Muscle of leg (tissue), 11 donors: ENCODE data around the gene TIMM29. TPM values are rescaled to one million over a fixed set of nuclear protein-coding genes. Genes with fewer than 3 reads are reported as not detected.
A peak's percentile ranks its signal among the peaks of the same experiment; 100 is the strongest.
"Not testable (repeated sequence)": the region's sequence is repeated elsewhere in the genome, so short reads cannot be mapped to it uniquely, and the experiment has no call there.

ENCODE experiments used
- DNase-seq: peaks from one replicate; pipeline ENCODE4 v3.0.0; 2013
- H3K27ac ChIP-seq: one replicate; pipeline ENCODE4 v1.5.1; 2013; ENCODE audit warnings: mild to moderate bottlenecking, low read length, control low read depth
- H3K27me3 ChIP-seq: one replicate; pipeline ENCODE4 v1.6.1; 2013; ENCODE audit warnings: low read length; ENCODE audit not compliant: control insufficient read depth, insufficient read depth
- H3K36me3 ChIP-seq: one replicate; pipeline ENCODE4 v1.6.1; 2013; ENCODE audit warnings: low read length; ENCODE audit not compliant: control insufficient read depth, insufficient read depth
- H3K4me1 ChIP-seq: one replicate; pipeline ENCODE4 v1.6.1; 2013; ENCODE audit warnings: low read length; ENCODE audit not compliant: control insufficient read depth, insufficient read depth
- H3K4me3 ChIP-seq: one replicate; pipeline ENCODE4 v1.5.1; 2013; ENCODE audit warnings: low read length, control low read depth
- H3K9me3 ChIP-seq: replicated peaks from 2 replicates; pipeline ENCODE4 v1.6.1; 2013; ENCODE audit warnings: low read depth, low read length; ENCODE audit not compliant: control insufficient read depth
- WGBS: methylation state at CpG from one replicate; pipeline ENCODE4 v1.1.5; 2013; ENCODE audit warnings: missing lambda C conversion rate; ENCODE audit not compliant: insufficient coverage; 5-methylcytosine and 5-hydroxymethylcytosine counted together
- polyA plus RNA-seq, 8 donors: library from polyadenylated mRNA; unstranded; fragments of 120-200 nt; gene quantifications; one replicate each; pipeline versions ENCODE4 v1.2.1 to v1.2.3, GENCODE V29; 2013; ENCODE audit warnings: inconsistent platforms in 1 of 8, low replicate concordance in 1 of 8; ENCODE audit not compliant: insufficient read length in 8 of 8, insufficient read depth in 1 of 8
- total RNA-seq: library from RNA; stranded (reverse); fragments of 120-200 nt; gene quantifications from one replicate; pipeline ENCODE4 v1.2.4, GENCODE V29; 2013

The TIMM29 gene
- total and polyA plus RNA-seq, 9 donors, result 16.9 to 20.3 (median 18.9) TPM

GRCh38 chr19:10936661-10937084 lies 8.1 kb downstream of the TIMM29 start:
- H3K27ac ChIP-seq, result no peak overlapping the region
- no peak overlapping the region for H3K4me3 ChIP-seq
- no peaks in the 10 kb centered on the region for H3K27me3 ChIP-seq
- H3K4me1 ChIP-seq, result no peaks in the 10 kb centered on the region
- peak; percentile 89 for DNase-seq
- H3K9me3 ChIP-seq, result no peaks in the 10 kb centered on the region
- WGBS, result 0% methylated on average over 4 of the region's 11 CpGs
- H3K36me3 ChIP-seq, result peaks cover 7% of the 10 kb centered on the region

GRCh38 chr19:10941649-10942048 lies 13.0 kb downstream of the TIMM29 start:
- not testable (repeated sequence) for H3K4me3 ChIP-seq, DNase-seq, H3K36me3 ChIP-seq, H3K27me3 ChIP-seq, H3K9me3 ChIP-seq, H3K27ac ChIP-seq, H3K4me1 ChIP-seq
- 70% methylated on average over 2 of the region's 14 CpGs for WGBS

- H3K36me3 ChIP-seq, H3K9me3 ChIP-seq, DNase-seq, H3K27me3 ChIP-seq, H3K4me3 ChIP-seq, H3K27ac ChIP-seq: not testable (repeated sequence)
- peaks cover 12% of the 10 kb centered on the region for H3K4me1 ChIP-seq
- WGBS, result no CpG with 5 or more reads among the region's 4 CpGs
Observed at GRCh38 chr19:10943412-10943811, 14.8 kb downstream of the TIMM29 start.

- no peak for DNase-seq
- Histone ChIP-seq H3K4me1 (peaks cover 13% of the 10 kb centered on the region), H3K36me3 (no peaks in the 10 kb centered on the region), H3K9me3 (no peaks in the 10 kb centered on the region), H3K27ac (no peak overlapping the region), H3K27me3 (no peaks in the 10 kb centered on the region), H3K4me3 (no peak overlapping the region)
- WGBS, result 100% methylated on average over 1 of the region's 4 CpGs
Observed at GRCh38 chr19:10945264-10945663, 16.7 kb downstream of the TIMM29 start.

GRCh38 chr19:10946958-10947657 lies 18.5 kb downstream of the TIMM29 start:
- Histone ChIP-seq H3K4me3 (no peak overlapping the region), H3K4me1 (peaks cover 13% of the 10 kb centered on the region), H3K27ac (no peak overlapping the region), H3K36me3 (no peaks in the 10 kb centered on the region), H3K27me3 (no peaks in the 10 kb centered on the region), H3K9me3 (no peaks in the 10 kb centered on the region)
- no CpG with 5 or more reads among the region's 6 CpGs for WGBS
- DNase-seq, result no peak

- H3K4me1 ChIP-seq, result peaks cover 5% of the 10 kb centered on the region
- no peak overlapping the region for H3K4me3 ChIP-seq
- WGBS, result 100% methylated on average over 2 of the region's 6 CpGs
- no peaks in the 10 kb centered on the region for H3K9me3 ChIP-seq
- no peak overlapping the region for H3K27ac ChIP-seq
- no peaks in the 10 kb centered on the region for H3K27me3 ChIP-seq
- no peak for DNase-seq
- no peaks in the 10 kb centered on the region for H3K36me3 ChIP-seq
Observed at GRCh38 chr19:10952809-10953208, 24.2 kb downstream of the TIMM29 start.

- WGBS, result 96% methylated on average over 13 of the region's 19 CpGs
- H3K9me3 ChIP-seq, H3K36me3 ChIP-seq, H3K27me3 ChIP-seq, DNase-seq, H3K27ac ChIP-seq, H3K4me3 ChIP-seq: not testable (repeated sequence)
- peaks cover 23% of the 10 kb centered on the region for H3K4me1 ChIP-seq
Observed at GRCh38 chr19:10959277-10959968, 30.8 kb downstream of the TIMM29 start.

- Histone ChIP-seq H3K4me3 (peak within 1 kb of the TSS; percentile 92), H3K27ac (peak within 1 kb of the TSS; percentile 93), H3K4me1 (peaks cover 34% of the 10 kb centered on the region), H3K27me3 (no peaks in the 10 kb centered on the region), H3K36me3 (peaks cover 4% of the 10 kb centered on the region), H3K9me3 (no peaks in the 10 kb centered on the region)
- under 1% methylated on average over 96 of the region's 100 CpGs for WGBS
- DNase-seq, result peak; percentile 99
Observed at GRCh38 chr19:10960314-10961072, 31.9 kb downstream of the TIMM29 start, which contains the start of gene SMARCA4. Gene SMARCA4, plus strand, starts transcription at chr19:10961030. Its CDS starts 23,122 bp downstream, at chr19:10984152.

GRCh38 chr19:10961073-10961860 lies 32.7 kb downstream of the TIMM29 start:
- H3K9me3 ChIP-seq, result no peaks in the 10 kb centered on the region
- H3K27ac ChIP-seq, result peak overlapping the region; percentile 91
- peaks cover 4% of the 10 kb centered on the region for H3K36me3 ChIP-seq
- H3K27me3 ChIP-seq, result no peaks in the 10 kb centered on the region
- peak overlapping the region; percentile 89 for H3K4me3 ChIP-seq
- under 1% methylated on average over 89 of the region's 92 CpGs for WGBS
- peak; percentile 62 for DNase-seq
- H3K4me1 ChIP-seq, result peaks cover 34% of the 10 kb centered on the region
